Stomach (tissue), 4 donors: ENCODE data around the gene SCRN1.

Experiments used
- CTCF ChIP-seq, 7 experiments: fragments of 450-650 bp in 4 of 7; fragments of 200-600 bp in 3 of 7; sonication (generic) in 3 of 7; IDR thresholded peaks; one replicate each; pipeline ENCODE4 v1.5.1; 2016 to 2019; ENCODE audit warnings: antibody characterized with exemption in 7 of 7, control low read depth in 2 of 7, mild to moderate bottlenecking in 1 of 7
- EP300 ChIP-seq: sonication (generic); formaldehyde crosslinking; IDR thresholded peaks from one replicate; pipeline ENCODE4 v1.6.1; 2017; ENCODE audit warnings: antibody characterized with exemption
- POLR2A ChIP-seq, 4 donors: fragments of 450-650 bp; IDR thresholded peaks; one replicate each; pipeline ENCODE4 v1.6.1; 2016; ENCODE audit warnings: antibody characterized with exemption in 4 of 4, control low read depth in 2 of 4, mild to moderate bottlenecking in 1 of 4, moderate library complexity in 1 of 4

GRCh38 chr7:29893351-29893965 is 96.1 kb downstream of the SCRN1 start:
- TF ChIP-seq CTCF (IDR thresholded peaks at IDR 0.05) = no peak
- no peak for TF ChIP-seq POLR2A (IDR thresholded peaks at IDR 0.05)
- no peak for TF ChIP-seq EP300
